ENCODE data around the gene MOGAT1. TPM values are rescaled to one million over a fixed set of nuclear protein-coding genes. Genes with fewer than 3 reads are reported as not detected.
"Not testable (repeated sequence)": the region's sequence is repeated elsewhere in the genome, so short reads cannot be mapped to it uniquely, and the experiment has no call there.

MOGAT1 gene
- total RNA-seq, 1 experiment from 2014 or later, result not detected

- DNase-seq (ENCODE audit: low spot score), result no peak
- in situ Hi-C loops (cut with HindIII; ENCODE audit: low sequenced_read_pairs), result no loop called here
These were observed 2.8 kb upstream of the MOGAT1 start for GRCh38 chr2:222668494-222669154.

- no peak for DNase-seq (ENCODE audit: low spot score)
- in situ Hi-C loops (cut with HindIII; ENCODE audit: low sequenced_read_pairs), result no loop called here
These were observed 2.1 kb upstream of the MOGAT1 start for GRCh38 chr2:222669353-222669752.

- in situ Hi-C loops (cut with HindIII; ENCODE audit: low sequenced_read_pairs), result no loop called here
- DNase-seq (ENCODE audit: low spot score), result no peak
These were observed 1.0 kb upstream of the MOGAT1 start for GRCh38 chr2:222670191-222671038.

GRCh38 chr2:222672068-222672401 is 577 bp downstream of the MOGAT1 start:
- in situ Hi-C loops (cut with HindIII; ENCODE audit: low sequenced_read_pairs), result no loop called here
- DNase-seq (ENCODE audit: low spot score), result no peak

GRCh38 chr2:222673273-222673672 is 1.8 kb downstream of the MOGAT1 start:
- DNase-seq (ENCODE audit: low spot score), result no peak
- in situ Hi-C loops (cut with HindIII; ENCODE audit: low sequenced_read_pairs), result no loop called here

GRCh38 chr2:222673883-222674282 is 2.4 kb downstream of the MOGAT1 start:
- no peak for DNase-seq (ENCODE audit: low spot score)
- in situ Hi-C loops (cut with HindIII; ENCODE audit: low sequenced_read_pairs), result no loop called here

- in situ Hi-C loops (cut with HindIII; ENCODE audit: low sequenced_read_pairs), result no loop called here
- DNase-seq (ENCODE audit: low spot score), result no peak
These were observed 6.5 kb downstream of the MOGAT1 start for GRCh38 chr2:222677981-222678380.

- in situ Hi-C loops (cut with HindIII; ENCODE audit: low sequenced_read_pairs), result no loop called here
- DNase-seq (ENCODE audit: low spot score), result no peak
These were observed 12.3 kb downstream of the MOGAT1 start for GRCh38 chr2:222683805-222684204.

- DNase-seq (ENCODE audit: low spot score), result no peak
- in situ Hi-C loops (cut with HindIII; ENCODE audit: low sequenced_read_pairs), result no loop called here
These were observed 14.8 kb downstream of the MOGAT1 start for GRCh38 chr2:222686086-222686750.

GRCh38 chr2:222688917-222689316 is 17.5 kb downstream of the MOGAT1 start:
- in situ Hi-C loops (cut with HindIII; ENCODE audit: low sequenced_read_pairs), result no loop called here

GRCh38 chr2:222689322-222689721 is 17.9 kb downstream of the MOGAT1 start:
- in situ Hi-C loops (cut with HindIII; ENCODE audit: low sequenced_read_pairs), result no loop called here
- no peak for DNase-seq (ENCODE audit: low spot score)

More at GRCh38 chr2:222688917-222689316, 17.5 kb downstream of the MOGAT1 start:
- no peak for DNase-seq (ENCODE audit: low spot score)

- in situ Hi-C loops (cut with HindIII; ENCODE audit: low sequenced_read_pairs), result no loop called here
- DNase-seq (ENCODE audit: low spot score), result peak; percentile 34
These were observed 19.2 kb downstream of the MOGAT1 start for GRCh38 chr2:222690564-222691200.

GRCh38 chr2:222693413-222693812 is 22.0 kb downstream of the MOGAT1 start:
- DNase-seq (ENCODE audit: low spot score); in situ Hi-C loops (cut with HindIII; ENCODE audit: low sequenced_read_pairs): not testable (repeated sequence)

GRCh38 chr2:222693837-222694236 is 22.4 kb downstream of the MOGAT1 start:
- no peak for DNase-seq (ENCODE audit: low spot score)
- in situ Hi-C loops (cut with HindIII; ENCODE audit: low sequenced_read_pairs), result no loop called here

GRCh38 chr2:222698276-222698675 is 26.8 kb downstream of the MOGAT1 start:
- no peak for DNase-seq (ENCODE audit: low spot score)
- in situ Hi-C loops (cut with HindIII; ENCODE audit: low sequenced_read_pairs), result no loop called here

- in situ Hi-C loops (cut with HindIII; ENCODE audit: low sequenced_read_pairs), result no loop called here
- no peak for DNase-seq (ENCODE audit: low spot score)
These were observed 29.8 kb downstream of the MOGAT1 start for GRCh38 chr2:222701233-222701632.

- in situ Hi-C loops (cut with HindIII; ENCODE audit: low sequenced_read_pairs), result no loop called here
- DNase-seq (ENCODE audit: low spot score), result no peak
These were observed 30.3 kb downstream of the MOGAT1 start for GRCh38 chr2:222701721-222702131.

- no peak for DNase-seq (ENCODE audit: low spot score)
- in situ Hi-C loops (cut with HindIII; ENCODE audit: low sequenced_read_pairs), result no loop called here
These were observed 31.6 kb downstream of the MOGAT1 start for GRCh38 chr2:222703091-222703490.

GRCh38 chr2:222703886-222704285 is 32.4 kb downstream of the MOGAT1 start:
- DNase-seq (ENCODE audit: low spot score), result no peak
- in situ Hi-C loops (cut with HindIII; ENCODE audit: low sequenced_read_pairs), result no loop called here

- no peak for DNase-seq (ENCODE audit: low spot score)
- in situ Hi-C loops (cut with HindIII; ENCODE audit: low sequenced_read_pairs), result no loop called here
These were observed 35.2 kb downstream of the MOGAT1 start for GRCh38 chr2:222706616-222707015.

Measured in G401 (cell line).